GM21526 (cell line): ENCODE data around the gene KRT80.
"Not testable (repeated sequence)": the region's sequence is repeated elsewhere in the genome, so short reads cannot be mapped to it uniquely, and the experiment has no call there.

Experiments
- ATAC-seq: cut with Tn5 transposase; IDR thresholded peaks from one replicate; pipeline ENCODE4 v1.9.1; 2021; ENCODE audit warnings: moderate library complexity; ENCODE audit not compliant: unreplicated experiment, low FRiP score

KRT80 gene

DNA sequence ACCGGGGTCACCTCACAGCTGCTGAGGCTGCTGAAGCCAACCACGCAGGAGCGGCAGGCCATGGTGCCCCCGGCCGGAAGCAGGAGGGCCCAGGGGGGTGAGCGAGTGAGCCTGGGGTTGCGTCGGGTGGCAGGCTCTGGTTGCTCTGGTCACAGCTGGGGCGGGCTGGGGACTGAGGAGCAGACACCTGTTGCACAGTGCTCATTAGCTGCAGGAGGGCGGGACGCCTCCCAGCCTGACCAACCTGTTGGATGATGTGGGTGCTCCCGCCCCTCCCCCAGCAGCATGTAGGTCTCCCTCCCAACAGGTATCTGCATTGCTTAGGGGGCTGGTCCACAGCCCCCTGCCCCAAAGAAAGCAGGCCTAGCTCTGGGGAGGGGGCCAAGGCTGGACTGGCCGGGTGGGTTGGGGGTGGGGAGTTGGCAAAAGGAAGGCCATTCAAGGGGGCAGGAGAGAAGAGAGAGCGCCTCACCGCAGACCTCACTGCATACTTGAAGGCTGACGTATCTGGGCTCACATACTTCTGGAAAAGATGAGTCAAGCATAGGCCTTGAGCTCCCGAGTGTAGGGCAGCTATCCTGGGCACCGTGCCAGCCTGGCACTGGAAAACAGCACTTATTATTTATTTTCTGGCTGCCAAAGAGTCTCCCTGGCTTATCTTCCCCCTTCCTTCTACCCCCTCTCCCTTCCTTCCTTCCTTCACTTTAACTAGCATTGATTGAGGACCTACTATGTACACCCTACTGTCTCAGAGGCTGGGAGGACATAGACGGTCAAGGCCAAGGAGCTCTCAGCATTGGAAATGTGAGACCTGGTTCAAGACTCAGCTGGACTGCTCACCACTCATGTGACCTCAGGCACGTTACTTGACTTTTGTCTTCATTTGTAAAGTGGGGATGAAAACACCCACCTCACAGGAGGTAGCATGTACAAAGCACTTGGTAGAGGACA, at the start of gene KRT80:
Gene KRT80, minus strand, starts transcription at position 174 of the 951 bp plus-strand sequence. Its CDS starts 112 bp downstream, at position 62.
- no peak for ATAC-seq

DNA sequence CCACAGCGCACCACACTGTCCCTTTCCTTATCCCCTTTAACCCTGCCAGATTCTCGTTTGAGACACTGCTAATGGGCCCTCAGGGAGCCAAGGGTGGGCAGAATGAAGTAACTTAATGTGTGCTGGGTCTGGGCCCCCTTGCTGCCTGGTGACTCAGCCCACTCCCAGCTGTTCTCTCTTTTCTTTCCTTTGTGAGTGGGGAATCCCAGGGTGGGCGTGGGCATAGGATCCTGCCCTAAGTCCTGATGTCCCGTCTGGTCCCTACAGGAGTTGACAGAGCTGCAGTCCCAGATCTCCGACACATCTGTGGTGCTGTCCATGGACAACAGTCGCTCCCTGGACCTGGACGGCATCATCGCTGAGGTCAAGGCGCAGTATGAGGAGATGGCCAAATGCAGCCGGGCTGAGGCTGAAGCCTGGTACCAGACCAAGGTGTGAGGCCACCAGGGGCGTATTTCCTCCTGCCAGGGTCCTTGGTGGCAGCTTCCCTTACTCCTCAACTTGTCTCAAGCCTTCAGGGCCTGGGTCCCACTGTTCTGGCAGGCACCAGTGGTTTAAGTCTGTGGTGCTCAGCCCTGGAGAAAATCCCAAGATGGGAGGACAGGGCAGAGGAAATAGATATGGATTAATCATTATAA, 49.5 kb upstream of the KRT80 start:
- no peak for ATAC-seq

DNA sequence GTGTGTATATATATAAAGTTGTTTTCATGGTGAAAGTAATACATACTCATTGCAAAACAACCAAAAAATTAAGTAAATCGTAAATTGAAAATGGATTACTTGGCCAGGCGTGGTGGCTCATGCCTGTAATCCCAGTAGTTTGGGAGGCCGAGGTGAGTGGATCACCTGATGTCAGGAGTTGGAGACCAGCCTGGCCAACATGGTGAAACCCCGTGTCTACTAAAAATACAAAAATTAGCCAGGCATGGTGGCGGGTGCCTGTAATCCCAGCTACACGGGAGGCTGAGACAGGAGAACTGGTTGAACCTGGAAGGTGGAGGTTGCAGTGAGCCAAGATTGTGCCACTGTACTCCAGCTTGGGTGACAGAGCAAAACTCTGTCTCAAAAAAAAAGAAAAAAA, 48.4 kb upstream of the KRT80 start:
- ATAC-seq, result not testable (repeated sequence)

DNA sequence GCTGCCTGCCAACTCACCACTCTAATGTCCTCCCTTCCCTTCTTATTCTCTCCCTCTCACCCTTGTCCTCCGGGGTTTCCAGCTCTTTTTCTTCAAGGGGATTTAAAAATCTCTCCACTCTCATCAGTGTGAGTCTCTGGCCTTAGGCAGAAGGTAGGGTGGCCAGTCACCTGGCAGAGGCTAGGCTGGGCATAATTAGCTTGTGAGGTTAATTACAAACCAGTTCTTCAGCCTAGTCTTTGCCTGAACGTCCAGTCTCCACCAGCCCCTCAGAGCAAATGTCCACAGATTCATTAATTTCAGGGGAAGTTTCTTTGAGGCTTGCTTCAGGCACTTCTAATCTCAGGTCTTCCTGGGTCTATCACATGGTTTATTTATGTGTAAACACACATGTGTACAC, 48.0 kb upstream of the KRT80 start:
- no peak for ATAC-seq

DNA sequence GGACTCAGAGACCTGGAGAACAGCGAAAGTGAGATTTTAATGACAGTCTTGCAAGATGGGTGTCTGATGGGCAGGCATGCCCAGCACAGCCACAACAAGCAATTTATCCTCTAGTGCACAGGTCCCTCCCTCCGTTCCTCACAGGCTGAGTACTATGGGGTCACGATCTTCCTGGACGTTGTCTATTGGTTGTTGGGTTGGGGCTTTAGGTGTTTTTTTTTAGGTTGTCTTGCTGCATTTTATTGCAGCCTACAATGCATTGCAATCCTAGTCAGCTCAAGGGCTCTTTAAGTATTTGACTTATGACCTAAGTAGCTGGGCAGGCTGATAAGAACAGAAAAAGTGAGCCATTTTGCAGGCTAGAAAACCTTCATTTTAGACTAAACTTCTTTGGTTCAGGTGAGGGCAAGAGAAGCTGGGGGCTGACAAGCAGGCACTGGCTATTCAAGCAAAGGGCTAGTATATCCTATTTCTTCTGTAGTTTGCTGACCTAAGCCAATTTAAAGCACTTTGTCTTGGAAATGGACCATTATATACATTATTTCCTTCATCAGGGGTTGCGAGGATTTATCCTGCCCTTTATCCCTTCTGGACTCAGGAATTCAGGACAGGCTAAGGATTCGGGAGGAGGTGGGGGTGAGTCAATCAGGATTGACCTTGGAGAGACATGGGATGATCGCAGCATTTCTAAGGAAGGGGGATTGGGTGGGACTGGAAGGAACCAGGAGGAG, 47.3 kb upstream of the KRT80 start:
- ATAC-seq, result no peak

DNA sequence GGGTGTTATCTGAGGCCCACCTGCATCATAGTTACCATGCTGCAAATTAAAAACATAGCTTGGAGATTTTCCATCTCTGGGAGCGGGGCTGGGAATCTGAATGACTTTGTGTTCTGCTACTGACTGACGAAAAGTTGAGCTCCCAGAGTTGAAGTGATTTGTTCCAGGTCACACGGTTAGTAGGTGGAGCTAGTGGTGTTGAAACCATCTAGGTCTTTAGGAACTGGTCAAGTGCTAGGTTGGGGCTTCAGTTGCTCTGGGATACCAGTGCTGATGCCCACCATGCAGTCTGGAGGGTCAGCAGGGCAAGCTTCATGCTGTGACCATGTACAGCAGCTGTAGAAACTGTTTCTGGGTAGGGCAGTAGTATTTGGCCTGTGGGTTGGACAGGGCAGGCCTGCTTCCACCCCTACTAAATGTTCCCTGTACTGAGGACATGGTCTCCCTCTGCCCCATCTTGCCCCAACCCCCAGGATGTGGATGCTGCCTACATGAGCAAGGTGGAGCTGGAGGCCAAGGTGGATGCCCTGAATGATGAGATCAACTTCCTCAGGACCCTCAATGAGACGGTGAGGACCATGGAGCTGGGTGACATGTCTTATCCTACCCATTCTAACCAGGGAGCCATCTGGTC, 46.5 kb upstream of the KRT80 start:
- ATAC-seq, result no peak

DNA sequence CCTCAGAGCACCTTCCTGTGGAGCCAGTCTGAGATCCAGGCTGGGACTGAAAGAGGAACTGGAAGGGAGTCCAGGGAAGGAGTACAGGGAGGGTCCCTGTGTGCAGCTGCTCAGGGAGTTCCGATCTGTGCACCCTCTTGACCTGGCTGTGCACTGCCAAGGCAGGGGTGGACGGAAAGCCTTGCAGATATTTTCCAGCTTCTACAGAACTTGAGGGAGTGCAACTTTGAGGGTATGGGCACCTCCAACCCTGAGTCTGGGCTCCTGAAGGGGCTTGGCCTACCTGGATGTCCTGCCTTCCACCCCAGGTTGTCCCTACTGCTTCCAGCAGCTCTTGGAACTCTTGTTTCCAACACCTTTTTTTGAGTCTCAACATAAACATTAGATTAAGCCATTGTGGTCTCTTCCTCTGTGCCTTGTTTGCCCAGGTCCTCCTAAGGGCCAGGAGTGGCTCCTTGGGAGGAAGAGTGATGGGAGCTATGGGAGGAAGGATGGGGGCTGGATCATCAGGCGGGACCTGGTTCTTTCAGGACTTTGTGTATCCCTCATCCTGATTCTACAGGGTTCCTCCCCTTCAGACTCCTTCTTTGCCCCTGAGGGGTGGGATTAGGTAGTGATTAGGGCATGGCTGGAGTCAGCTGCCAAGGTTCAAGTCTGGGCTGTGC, 44.7 kb upstream of the KRT80 start:
- no peak for ATAC-seq

DNA sequence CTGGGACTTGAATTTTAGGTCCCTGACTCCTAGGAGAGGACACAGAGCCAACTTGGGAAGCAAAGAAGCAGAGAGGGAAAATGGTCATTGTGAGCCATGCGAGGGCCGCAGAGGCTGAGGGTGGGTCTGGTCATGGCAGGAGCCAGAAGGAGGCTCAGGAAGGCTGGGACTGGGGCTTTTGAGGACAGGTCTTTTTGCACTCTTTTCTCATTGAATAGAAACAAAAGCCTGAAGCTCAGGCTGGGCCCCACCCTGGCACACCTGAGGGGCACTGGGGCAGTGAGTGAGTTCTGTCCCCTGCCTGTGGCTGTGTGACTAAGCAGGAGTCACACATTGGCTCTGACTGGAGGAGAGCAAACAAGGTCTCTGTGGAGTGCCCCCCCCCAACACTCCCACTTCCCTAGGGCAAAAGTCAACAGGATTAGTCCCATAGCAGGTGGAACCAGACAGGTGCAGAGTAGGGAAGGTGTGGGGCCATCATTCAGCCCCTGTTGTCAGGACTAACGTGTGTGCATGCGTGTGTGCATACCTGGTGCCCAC, 44.1 kb upstream of the KRT80 start:
- no peak for ATAC-seq

DNA sequence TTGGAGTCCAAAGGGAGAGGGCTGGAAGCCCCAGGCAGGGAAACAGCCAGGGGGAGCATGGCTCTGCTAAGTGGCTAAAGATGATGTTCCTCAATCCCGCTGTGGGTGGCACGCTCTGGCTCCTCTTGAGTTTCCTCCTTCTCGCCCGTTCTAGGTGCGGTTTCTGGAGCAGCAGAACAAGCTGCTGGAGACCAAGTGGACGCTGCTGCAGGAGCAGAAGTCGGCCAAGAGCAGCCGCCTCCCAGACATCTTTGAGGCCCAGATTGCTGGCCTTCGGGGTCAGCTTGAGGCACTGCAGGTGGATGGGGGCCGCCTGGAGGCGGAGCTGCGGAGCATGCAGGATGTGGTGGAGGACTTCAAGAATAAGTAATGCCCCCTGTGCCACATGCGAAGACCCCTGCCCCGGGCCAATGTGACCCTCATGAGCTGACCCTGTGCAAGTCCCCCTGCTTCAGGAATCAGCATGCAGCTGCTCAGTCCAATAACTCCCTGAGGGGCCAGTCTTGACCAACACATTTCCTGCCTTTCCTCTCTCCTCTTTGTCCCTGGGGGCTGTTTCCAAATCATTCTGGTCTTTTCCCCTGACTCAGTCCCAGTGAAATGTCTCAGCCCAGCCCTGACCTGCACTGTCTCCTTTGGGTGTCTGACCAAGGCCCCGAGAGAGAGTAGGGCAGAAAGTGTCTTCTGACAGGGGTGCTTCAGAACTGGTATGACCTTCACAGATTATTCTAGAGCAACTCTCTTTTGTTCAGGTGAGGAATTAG, 43.4 kb upstream of the KRT80 start:
- ATAC-seq, result no peak

DNA sequence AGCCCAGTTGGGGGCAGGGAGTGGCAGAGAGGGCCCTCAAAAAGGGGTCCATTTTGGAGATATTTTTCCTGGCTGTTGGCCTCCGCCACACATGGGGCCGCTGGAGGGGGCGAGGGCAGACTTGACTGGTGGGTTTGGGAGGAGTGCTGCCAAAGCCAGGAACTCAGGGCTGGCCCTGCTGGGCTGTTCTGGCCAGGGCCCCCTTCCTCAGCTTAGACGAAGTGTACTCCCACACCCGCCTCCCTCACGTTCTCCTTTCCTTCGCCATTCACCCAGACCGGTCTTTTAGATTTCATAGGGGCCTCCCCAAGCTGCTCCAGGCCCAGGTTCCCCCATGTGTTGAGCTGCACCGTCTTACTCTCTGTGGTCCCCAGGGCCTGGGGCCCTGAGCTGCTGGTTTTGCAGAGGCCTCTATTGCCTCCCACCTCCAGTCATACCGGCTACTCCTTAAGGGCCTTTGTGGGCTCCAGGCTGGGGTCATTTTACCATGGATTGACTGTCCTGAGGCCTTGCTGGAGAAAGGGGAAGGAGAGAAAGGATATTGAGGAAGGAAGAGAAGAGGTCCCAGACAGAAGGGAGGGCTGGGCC, 42.5 kb upstream of the KRT80 start:
- ATAC-seq, result no peak

DNA sequence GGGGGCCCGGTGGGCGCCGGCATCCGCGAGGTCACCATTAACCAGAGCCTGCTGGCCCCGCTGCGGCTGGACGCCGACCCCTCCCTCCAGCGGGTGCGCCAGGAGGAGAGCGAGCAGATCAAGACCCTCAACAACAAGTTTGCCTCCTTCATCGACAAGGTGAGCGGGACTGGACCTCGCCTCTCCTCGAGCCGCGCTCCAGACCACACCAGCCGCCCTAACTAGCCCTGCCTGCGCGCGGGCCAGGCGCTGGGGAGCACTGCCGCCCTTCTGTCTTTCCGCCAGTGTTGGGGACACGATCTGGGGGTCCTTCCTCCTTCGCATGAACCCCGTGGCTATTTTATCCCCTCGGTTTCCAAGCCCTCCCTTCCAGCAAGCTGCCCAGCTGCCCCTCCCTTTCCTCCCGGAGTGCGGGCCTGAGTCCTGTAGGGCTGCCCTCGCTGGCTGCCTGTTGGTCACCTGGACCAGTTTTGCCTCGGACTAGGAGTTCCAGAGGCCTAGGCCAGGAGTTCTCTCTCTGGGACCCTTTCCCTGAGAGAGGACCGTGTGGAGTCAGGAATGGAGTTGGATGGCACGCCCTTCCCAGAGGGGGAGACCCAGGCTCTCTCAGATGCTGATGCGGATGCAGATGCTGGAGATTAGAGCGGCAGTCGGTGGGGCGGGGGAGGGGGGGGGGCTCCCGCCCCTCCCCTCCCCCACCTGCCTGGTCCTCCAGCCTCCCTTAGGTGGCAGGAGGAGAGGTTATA, 41.8 kb upstream of the KRT80 start:
- ATAC-seq, result no peak

DNA sequence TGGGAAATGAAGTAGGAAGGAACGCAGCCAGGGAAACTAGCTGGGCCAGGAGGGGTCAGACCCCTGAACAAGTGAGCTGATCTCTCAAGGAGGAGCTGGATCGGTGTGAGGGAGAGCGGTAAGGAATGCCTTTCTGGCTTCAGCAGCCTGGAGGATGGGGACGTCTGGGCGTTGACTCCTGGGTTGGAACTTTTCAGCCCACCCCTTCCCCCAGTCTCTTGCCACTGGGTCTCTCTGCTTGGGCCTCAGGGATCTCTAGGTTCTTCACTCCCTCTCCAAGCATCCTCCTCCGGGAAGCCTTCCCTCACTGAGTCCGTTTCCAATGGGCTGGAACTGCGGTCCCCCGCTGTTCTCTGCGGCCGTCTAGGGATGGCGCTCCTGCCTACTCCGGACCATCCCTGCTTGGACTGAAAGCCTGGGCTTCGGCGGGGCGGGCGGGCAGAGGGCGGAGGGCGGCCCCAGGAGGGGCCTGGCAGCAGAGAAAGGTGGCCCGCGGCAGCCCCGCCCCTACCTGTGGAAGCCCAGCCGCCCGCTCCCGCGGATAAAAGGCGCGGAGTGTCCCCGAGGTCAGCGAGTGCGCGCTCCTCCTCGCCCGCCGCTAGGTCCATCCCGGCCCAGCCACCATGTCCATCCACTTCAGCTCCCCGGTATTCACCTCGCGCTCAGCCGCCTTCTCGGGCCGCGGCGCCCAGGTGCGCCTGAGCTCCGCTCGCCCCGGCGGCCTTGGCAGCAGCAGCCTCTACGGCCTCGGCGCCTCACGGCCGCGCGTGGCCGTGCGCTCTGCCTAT, 41.1 kb upstream of the KRT80 start, which contains the start of gene KRT7:
Gene KRT7, plus strand, starts transcription at position 570 of the 788 bp plus-strand sequence. Its CDS starts 54 bp downstream, at position 624.
- ATAC-seq, result no peak

DNA sequence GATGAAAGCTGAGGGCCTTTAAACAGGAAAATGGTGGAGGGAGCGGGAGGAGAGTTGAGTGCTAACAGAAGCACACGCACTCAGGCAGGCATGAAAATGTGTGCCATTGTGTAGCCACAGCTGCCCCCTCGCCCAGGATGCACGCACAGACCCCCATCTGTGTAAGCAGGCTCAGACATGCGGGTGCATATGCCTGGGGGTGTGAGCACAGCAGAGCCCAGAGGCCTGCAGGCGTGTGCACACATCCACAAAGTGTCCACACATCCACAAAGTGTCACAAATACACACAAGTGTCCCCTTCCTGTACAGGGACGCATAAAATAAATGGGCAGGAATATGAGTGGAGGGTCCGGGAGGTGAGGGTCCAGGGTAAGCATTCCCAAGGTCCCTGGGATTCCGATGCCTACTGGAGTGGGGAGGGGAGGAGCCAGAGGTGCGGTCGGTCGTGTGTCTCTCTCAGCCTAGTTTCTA, 40.4 kb upstream of the KRT80 start:
- ATAC-seq, result no peak

DNA sequence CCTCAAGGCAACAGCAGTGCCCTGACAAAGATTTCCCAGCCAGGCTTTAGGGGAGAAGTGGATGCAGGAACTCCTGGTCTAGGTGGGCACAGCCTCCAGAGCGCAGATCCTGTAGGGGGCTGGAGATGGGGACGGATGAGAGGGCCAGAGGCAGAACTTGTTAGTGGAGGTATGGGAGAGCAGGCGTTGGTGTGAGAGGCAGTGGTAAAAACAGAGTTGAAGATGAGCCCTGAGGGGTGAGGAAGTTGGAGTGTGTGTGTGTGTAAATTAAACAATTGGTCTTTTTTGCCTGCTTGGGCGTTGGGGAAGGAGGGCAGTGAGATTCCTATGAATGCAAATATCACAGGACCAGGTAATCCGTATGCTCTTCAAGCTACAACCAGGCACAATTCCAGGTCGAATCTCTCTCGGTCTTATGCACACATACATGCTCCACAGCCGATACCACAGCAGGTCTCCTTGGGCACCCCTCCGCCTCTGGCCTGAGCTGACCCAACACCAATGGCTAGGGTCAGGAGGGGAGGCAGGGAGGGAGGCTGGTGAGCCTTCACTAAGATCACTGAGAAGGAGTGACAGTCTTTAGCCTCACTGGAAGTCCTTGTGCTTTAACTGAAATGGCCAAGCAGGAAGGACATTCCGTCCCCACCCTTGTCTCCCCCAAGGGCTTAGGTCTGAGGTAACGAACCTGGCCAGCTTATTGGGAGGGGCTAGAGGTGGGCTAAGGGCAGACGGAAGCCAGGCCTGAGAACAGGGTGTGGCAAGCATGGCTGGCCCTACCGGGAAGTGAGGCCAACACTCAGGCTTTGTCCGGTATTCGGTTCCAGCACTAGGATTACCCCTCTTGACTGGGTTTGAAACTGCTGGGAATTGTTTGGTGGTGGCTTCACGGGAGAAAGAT, 39.7 kb upstream of the KRT80 start:
- no peak for ATAC-seq

DNA sequence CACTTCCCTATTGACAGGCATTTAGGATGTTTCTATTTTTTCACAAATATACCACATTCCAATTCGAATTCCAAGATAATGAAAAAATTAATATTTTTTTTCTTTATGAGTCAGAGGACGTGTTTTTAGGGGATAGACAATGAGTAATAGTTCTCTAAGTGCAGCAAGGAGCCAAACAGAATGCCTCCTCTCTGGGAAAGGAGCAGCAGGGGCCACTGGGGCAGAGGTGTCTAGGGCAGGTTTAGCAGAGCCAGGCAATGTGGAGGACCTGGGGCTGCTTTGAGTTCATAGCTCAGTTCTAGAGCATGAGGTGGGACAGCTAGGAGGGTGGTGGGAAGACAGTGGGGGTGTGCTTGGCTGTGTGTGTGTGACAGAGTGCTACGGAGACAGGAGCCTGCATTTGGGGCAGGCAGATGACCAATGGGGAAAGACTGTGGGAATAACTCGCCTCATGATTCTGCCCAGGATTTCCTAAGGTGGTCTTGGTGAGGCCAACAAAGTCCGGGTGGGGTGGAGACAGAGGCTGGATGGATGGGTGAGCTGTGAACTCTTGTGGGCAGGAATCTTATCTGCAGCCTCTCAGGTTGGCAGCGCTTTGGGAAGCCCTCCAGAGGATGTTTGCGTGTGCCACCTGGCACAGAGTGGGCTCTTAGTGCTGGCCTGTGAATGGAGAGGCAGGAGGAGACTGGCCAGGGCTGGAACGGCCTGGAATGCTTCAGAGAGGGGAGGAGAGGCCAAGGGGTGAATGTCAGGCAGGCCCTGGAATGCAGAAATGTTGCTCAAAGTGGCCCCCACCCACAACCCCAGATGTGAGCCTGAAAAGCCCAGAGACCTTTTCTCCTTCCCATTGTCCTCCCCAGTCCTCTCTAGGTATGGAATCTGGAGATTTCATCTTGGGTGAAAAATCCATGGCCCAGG, 38.8 kb upstream of the KRT80 start:
- no peak for ATAC-seq
